ENCODE results near the gene CELF6.

CELF6 gene

DNA sequence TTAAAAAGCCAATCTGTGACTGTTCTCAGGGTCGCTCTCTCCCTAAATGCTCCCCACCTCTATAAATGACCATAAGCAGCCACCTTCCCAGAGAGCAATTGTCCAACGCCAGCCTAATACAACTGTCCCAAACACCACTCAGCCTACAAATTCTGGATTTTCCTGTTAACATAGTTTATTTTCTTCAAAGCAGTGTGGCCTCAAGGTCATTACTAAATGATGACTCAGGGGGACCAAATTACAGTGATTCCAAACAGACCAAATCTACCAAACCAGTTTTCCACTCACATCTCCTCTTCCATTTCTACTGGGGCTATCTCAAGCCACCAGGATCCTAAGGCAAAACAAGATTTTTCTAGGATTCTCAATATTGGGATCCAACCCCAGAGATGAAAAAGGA, 33.3 kb upstream of the CELF6 start:
- Histone ChIP-seq H3K4me3 (ENCODE audit: low read length) (no peak overlapping the region), H4K20me1 (ENCODE audit: control insufficient read depth, insufficient read depth, low read depth, low read length) (no peaks in the 10 kb centered on the region; the same call in 1 of the 2 replicates), H3K27ac (ENCODE audit: low read depth, low read length) (no peak overlapping the region), H3F3A (ENCODE audit: control insufficient read depth, insufficient read depth) (no peaks in the 10 kb centered on the region), H3K9me3 (ENCODE audit: control insufficient read depth, insufficient read depth, low read length) (no peaks in the 10 kb centered on the region), H3K4me1 (ENCODE audit: control insufficient read depth, low read length) (no peaks in the 10 kb centered on the region), H3K36me3 (ENCODE audit: control insufficient read depth, low read length) (peaks cover 46% of the 10 kb centered on the region), H3K4me2 (ENCODE audit: low read length) (no peak overlapping the region), H3K27me3 (ENCODE audit: control insufficient read depth, low read length) (no peaks in the 10 kb centered on the region), H3K79me2 (ENCODE audit: control insufficient read depth, low read length) (0 out of 2 replicates have a peak, but pooled peaks cover 3% of the 10 kb centered on the region), H3K9me2 (replicated peaks; ENCODE audit: control insufficient read depth, low read length) (no peaks in the 10 kb centered on the region)
- TF ChIP-seq, protein P1, sequence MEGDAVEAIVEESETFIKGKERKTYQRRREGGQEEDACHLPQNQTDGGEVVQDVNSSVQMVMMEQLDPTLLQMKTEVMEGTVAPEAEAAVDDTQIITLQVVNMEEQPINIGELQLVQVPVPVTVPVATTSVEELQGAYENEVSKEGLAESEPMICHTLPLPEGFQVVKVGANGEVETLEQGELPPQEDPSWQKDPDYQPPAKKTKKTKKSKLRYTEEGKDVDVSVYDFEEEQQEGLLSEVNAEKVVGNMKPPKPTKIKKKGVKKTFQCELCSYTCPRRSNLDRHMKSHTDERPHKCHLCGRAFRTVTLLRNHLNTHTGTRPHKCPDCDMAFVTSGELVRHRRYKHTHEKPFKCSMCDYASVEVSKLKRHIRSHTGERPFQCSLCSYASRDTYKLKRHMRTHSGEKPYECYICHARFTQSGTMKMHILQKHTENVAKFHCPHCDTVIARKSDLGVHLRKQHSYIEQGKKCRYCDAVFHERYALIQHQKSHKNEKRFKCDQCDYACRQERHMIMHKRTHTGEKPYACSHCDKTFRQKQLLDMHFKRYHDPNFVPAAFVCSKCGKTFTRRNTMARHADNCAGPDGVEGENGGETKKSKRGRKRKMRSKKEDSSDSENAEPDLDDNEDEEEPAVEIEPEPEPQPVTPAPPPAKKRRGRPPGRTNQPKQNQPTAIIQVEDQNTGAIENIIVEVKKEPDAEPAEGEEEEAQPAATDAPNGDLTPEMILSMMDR (IDR thresholded peaks at IDR 0.05; ENCODE audit: low read depth, low read length, poor library complexity, severe bottlenecking), result no peak
- TF ChIP-seq EZH2phosphoT487 (IDR thresholded peaks at IDR 0.05; ENCODE audit: borderline replicate concordance, low read length), result no peak

DNA sequence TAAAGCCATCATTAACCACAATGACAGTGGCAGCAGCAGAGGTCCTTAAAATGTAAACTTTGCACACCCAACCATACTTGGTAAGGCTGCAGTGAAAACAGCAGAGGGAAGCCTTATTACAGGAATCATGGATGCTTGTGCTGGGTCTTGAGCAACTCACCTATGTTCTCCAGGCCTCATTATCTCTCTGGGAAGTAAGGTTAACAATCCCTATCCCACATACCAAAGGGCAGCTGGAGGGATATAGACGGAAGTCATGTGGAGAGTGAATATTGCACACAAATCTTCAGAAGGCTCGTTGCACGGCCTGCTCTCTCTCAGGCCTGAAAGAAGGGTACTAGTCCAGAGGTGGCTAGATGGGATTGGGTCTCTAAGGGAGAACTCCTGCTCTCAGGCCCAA, 25.8 kb upstream of the CELF6 start:
- no peak for TF ChIP-seq EZH2phosphoT487 (IDR thresholded peaks at IDR 0.05; ENCODE audit: borderline replicate concordance, low read length)
- TF ChIP-seq, protein P1 (IDR thresholded peaks at IDR 0.05; ENCODE audit: low read depth, low read length, poor library complexity, severe bottlenecking), result no peak
- no peaks in the 10 kb centered on the region for H4K20me1 ChIP-seq (ENCODE audit: control insufficient read depth, insufficient read depth, low read depth, low read length)
- no peaks in the 10 kb centered on the region for H3K9me2 ChIP-seq (replicated peaks; ENCODE audit: control insufficient read depth, low read length)
- no peak overlapping the region for H3K27ac ChIP-seq (ENCODE audit: low read depth, low read length)
- H3K36me3 ChIP-seq (ENCODE audit: control insufficient read depth, low read length), result peaks cover 28% of the 10 kb centered on the region
- H3K4me3 ChIP-seq (ENCODE audit: low read length), result no peak overlapping the region
- H3K4me2 ChIP-seq (ENCODE audit: low read length), result no peak overlapping the region
- H3F3A ChIP-seq (ENCODE audit: control insufficient read depth, insufficient read depth), result no peaks in the 10 kb centered on the region
- H3K79me2 ChIP-seq (ENCODE audit: control insufficient read depth, low read length), result no peaks in the 10 kb centered on the region
- H3K4me1 ChIP-seq (ENCODE audit: control insufficient read depth, low read length), result no peaks in the 10 kb centered on the region
- H3K9me3 ChIP-seq (ENCODE audit: control insufficient read depth, insufficient read depth, low read length), result no peaks in the 10 kb centered on the region
- no peaks in the 10 kb centered on the region for H3K27me3 ChIP-seq (ENCODE audit: control insufficient read depth, low read length)

DNA sequence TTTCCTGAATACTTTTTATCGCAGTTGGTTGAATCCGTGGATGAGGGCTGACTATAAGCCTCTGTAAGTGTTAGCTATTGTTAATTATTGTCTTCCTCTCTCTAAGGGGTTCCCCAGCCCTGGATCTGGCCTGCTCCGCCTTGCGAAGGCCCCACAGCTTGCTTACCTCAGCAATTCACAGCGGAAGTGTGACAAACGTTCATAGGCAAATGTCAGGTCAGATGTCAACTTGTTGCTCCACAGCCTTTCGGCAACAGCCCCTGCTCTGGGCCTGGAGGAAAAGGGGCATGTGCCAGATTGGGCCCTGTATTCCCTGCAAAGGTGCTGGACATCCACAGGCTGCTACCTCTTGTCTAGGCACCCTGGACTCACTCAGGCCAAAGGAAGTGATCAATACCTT, 25.3 kb upstream of the CELF6 start:
- no peaks in the 10 kb centered on the region for H4K20me1 ChIP-seq (ENCODE audit: control insufficient read depth, insufficient read depth, low read depth, low read length)
- H3K4me3 ChIP-seq (ENCODE audit: low read length), result no peak overlapping the region
- no peaks in the 10 kb centered on the region for H3K4me1 ChIP-seq (ENCODE audit: control insufficient read depth, low read length)
- H3K9me2 ChIP-seq (replicated peaks; ENCODE audit: control insufficient read depth, low read length), result no peaks in the 10 kb centered on the region
- H3K4me2 ChIP-seq (ENCODE audit: low read length), result no peak overlapping the region
- no peaks in the 10 kb centered on the region for H3K9me3 ChIP-seq (ENCODE audit: control insufficient read depth, insufficient read depth, low read length)
- H3F3A ChIP-seq (ENCODE audit: control insufficient read depth, insufficient read depth), result no peaks in the 10 kb centered on the region
- TF ChIP-seq, protein P1 (IDR thresholded peaks at IDR 0.05; ENCODE audit: low read depth, low read length, poor library complexity, severe bottlenecking), result no peak
- no peak for TF ChIP-seq EZH2phosphoT487 (IDR thresholded peaks at IDR 0.05; ENCODE audit: borderline replicate concordance, low read length)
- no peak overlapping the region for H3K27ac ChIP-seq (ENCODE audit: low read depth, low read length)
- H3K36me3 ChIP-seq (ENCODE audit: control insufficient read depth, low read length), result peaks cover 23% of the 10 kb centered on the region
- H3K79me2 ChIP-seq (ENCODE audit: control insufficient read depth, low read length), result no peaks in the 10 kb centered on the region
- no peaks in the 10 kb centered on the region for H3K27me3 ChIP-seq (ENCODE audit: control insufficient read depth, low read length)
